Panc1 (cell line): ENCODE data around the gene RBM8A.

Source experiments
- CTCF ChIP-seq: fragments of 450-650 bp; IDR thresholded peaks from 2 replicates; pipeline ENCODE4 v1.5.1; 2017; ENCODE audit warnings: mild to moderate bottlenecking
- POLR2AphosphoS5 ChIP-seq: IDR thresholded peaks from 2 replicates; pipeline ENCODE4 v1.6.1; 2012; ENCODE audit warnings: mild to moderate bottlenecking, low read depth, low read length, moderate library complexity
- SIN3A ChIP-seq: IDR thresholded peaks from 2 replicates; pipeline ENCODE4 v1.6.1; 2012; ENCODE audit warnings: low read depth, mild to moderate bottlenecking, low read length, moderate library complexity, borderline replicate concordance; ENCODE audit not compliant: insufficient read depth
- TCF7L2 ChIP-seq: IDR thresholded peaks from 2 replicates; pipeline ENCODE4 v1.6.1; 2011; ENCODE audit warnings: mild to moderate bottlenecking, low read depth, low read length, inconsistent platforms

DNA sequence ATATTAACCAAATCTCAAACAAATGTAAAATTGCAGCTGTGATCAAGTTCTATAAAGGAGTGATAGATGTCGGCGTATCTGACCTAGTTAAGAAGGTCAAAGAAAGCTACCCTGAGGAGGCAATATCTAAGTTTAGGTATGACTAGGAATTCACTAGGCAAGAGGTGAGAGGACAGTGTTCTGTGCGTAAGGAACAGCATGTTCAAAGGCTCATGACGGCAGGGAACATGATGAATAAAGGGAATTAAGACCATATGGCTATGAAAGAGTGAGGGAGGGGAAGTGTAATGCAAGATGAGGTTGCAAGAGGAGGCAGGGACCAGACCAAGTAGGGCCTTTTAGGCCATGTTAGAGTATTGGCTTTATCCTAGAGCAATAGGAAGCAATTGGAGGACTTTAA is 21.9 kb upstream of the RBM8A start:
- TF ChIP-seq CTCF, result no peak
- no peak for TF ChIP-seq TCF7L2
- no peak for TF ChIP-seq POLR2AphosphoS5
- no peak for TF ChIP-seq SIN3A
